Muscle of leg (tissue), 11 donors: ENCODE results near the gene PGLYRP3. TPM values are rescaled to one million over a fixed set of nuclear protein-coding genes. Genes with fewer than 3 reads are reported as not detected.

Experiments used
- DNase-seq: peaks from one replicate; pipeline ENCODE4 v3.0.0; 2013
- H3K27ac ChIP-seq: one replicate; pipeline ENCODE4 v1.5.1; 2013; ENCODE audit warnings: mild to moderate bottlenecking, low read length, control low read depth
- H3K27me3 ChIP-seq: one replicate; pipeline ENCODE4 v1.6.1; 2013; ENCODE audit warnings: low read length; ENCODE audit not compliant: control insufficient read depth, insufficient read depth
- H3K36me3 ChIP-seq: one replicate; pipeline ENCODE4 v1.6.1; 2013; ENCODE audit warnings: low read length; ENCODE audit not compliant: control insufficient read depth, insufficient read depth
- H3K4me1 ChIP-seq: one replicate; pipeline ENCODE4 v1.6.1; 2013; ENCODE audit warnings: low read length; ENCODE audit not compliant: control insufficient read depth, insufficient read depth
- H3K4me3 ChIP-seq: one replicate; pipeline ENCODE4 v1.5.1; 2013; ENCODE audit warnings: low read length, control low read depth
- H3K9me3 ChIP-seq: replicated peaks from 2 replicates; pipeline ENCODE4 v1.6.1; 2013; ENCODE audit warnings: low read depth, low read length; ENCODE audit not compliant: control insufficient read depth
- WGBS: methylation state at CpG from one replicate; pipeline ENCODE4 v1.1.5; 2013; ENCODE audit warnings: missing lambda C conversion rate; ENCODE audit not compliant: insufficient coverage; 5-methylcytosine and 5-hydroxymethylcytosine counted together
- polyA plus RNA-seq, 8 donors: library from polyadenylated mRNA; unstranded; fragments of 120-200 nt; gene quantifications; one replicate each; pipeline versions ENCODE4 v1.2.1 to v1.2.3, GENCODE V29; 2013; ENCODE audit warnings: inconsistent platforms in 1 of 8, low replicate concordance in 1 of 8; ENCODE audit not compliant: insufficient read length in 8 of 8, insufficient read depth in 1 of 8
- total RNA-seq: library from RNA; stranded (reverse); fragments of 120-200 nt; gene quantifications from one replicate; pipeline ENCODE4 v1.2.4, GENCODE V29; 2013

PGLYRP3 gene
- total and polyA plus RNA-seq, 9 donors, result 0.56 TPM; not detected in 8

DNA sequence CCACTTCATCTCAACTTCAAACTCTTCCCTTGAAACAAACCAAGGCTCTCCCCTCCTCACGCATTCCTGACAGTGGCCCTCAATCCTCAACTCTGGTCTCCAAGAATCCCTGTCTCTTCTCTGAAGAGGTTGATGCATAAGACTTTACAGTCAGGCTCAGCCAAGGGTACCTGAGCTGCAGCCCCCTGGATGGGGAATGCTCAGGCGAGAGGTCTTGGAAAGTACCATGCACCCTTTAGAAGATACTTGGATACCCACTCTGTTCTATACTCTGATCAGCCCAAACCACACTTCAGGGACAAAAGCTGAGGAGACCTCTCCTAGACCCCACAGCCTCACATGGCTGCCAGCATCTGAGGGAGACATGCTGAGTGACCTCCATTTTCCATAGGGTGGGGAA is 536 bp upstream of the PGLYRP3 start:
- Histone ChIP-seq H3K9me3 (no peaks in the 10 kb centered on the region), H3K4me1 (no peaks in the 10 kb centered on the region), H3K27me3 (no peaks in the 10 kb centered on the region), H3K4me3 (no peak overlapping the region), H3K27ac (no peak overlapping the region), H3K36me3 (no peaks in the 10 kb centered on the region)
- WGBS, result 100% methylated on average over 1 of the region's 2 CpGs
- DNase-seq, result no peak

DNA sequence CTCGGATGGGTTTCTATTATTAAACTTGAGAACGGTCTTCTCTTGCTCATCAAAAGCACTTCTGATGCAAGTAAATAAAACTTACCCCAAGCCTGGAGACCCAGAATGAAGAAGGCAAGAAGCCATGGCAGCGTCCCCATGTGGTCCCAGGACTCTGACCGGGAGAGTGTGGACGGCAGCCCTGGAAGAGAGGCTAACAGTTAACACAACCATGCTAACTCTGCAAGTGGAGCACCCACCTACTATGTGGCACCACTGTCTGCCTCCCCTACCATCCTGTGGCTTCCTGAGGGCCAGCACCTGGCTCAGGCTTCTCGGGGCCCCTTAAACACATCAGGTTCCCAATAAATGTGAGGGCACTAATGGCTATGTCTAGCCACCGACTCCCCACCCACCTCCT is 2.2 kb downstream of the PGLYRP3 start:
- H3K27ac ChIP-seq, result no peak overlapping the region
- H3K9me3 ChIP-seq, result no peaks in the 10 kb centered on the region
- H3K36me3 ChIP-seq, result no peaks in the 10 kb centered on the region
- 64% methylated on average over 5 of the region's 7 CpGs for WGBS
- DNase-seq, result no peak
- peaks cover 3% of the 10 kb centered on the region for H3K27me3 ChIP-seq
- H3K4me1 ChIP-seq, result no peaks in the 10 kb centered on the region
- no peak overlapping the region for H3K4me3 ChIP-seq

DNA sequence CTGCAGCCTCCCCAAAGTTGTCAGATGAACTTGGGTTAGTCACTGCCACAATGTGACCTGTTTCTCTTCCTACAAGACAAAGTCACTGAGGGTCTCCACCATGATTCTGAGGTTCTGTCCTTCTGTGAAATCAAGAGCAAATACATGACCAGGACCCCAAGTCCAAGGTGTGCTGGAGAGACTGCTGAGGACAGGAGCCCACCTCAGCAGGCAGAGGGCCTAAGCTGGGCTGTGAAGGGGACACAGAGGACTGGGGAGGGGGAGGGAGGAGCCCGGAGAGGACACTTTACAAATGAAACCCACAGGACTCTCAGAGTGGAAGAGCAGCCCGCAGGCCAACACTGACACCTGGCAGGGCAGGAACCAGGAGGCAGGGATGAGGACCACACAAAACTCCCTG is 3.3 kb downstream of the PGLYRP3 start:
- Histone ChIP-seq H3K9me3 (no peaks in the 10 kb centered on the region), H3K4me3 (no peak overlapping the region), H3K27me3 (peaks cover 3% of the 10 kb centered on the region), H3K27ac (no peak overlapping the region), H3K4me1 (no peaks in the 10 kb centered on the region), H3K36me3 (no peaks in the 10 kb centered on the region)
- WGBS, result 63% methylated on average over 1 of the region's 2 CpGs
- DNase-seq, result no peak

DNA sequence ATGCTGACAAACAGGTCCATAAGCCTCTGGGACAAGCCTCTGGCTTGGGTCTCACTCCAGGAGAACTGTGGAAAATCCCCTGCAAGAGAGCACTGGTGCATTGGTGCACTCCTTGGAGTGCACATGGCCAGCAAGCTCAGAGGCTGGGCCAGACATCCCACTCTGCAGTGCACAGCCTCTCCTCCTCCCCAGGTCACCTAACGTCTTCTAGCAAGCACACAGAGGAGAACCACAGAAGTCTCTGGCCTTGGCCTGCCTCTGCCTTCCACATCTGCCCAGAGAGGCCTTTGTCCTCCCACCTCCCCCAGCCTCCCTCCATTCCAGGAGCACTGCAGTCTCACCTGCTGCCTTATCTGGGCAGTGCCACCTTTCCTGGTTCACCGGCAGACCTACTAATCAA is 4.2 kb downstream of the PGLYRP3 start:
- H3K4me3 ChIP-seq, result no peak overlapping the region
- H3K36me3 ChIP-seq, result no peaks in the 10 kb centered on the region
- DNase-seq, result no peak
- no peak overlapping the region for H3K27ac ChIP-seq
- no peaks in the 10 kb centered on the region for H3K4me1 ChIP-seq
- H3K9me3 ChIP-seq, result no peaks in the 10 kb centered on the region
- H3K27me3 ChIP-seq, result peaks cover 3% of the 10 kb centered on the region
- 77% methylated on average over 2 of the region's 2 CpGs for WGBS

DNA sequence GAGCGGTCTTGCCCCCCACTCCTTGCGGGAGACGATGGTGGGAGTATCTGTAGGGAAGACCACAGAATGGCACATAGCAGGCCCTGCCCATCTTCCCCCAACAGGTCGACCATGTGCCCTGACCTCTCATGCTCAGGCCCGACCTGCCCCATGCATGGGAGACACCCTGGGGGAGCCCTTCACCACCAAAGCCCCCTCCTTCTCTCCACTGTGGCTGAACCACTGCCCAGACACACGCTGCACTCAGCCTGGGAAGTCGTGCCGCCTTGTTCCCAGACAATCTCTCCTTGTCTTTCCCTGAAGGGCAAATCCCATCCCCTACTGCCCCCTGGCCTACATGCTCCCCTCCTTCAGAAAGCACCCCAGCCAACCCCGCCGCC is 5.5 kb downstream of the PGLYRP3 start:
- 78% methylated on average over 7 of the region's 10 CpGs for WGBS
- H3K27me3 ChIP-seq, result peaks cover 3% of the 10 kb centered on the region
- no peaks in the 10 kb centered on the region for H3K9me3 ChIP-seq
- no peaks in the 10 kb centered on the region for H3K36me3 ChIP-seq
- DNase-seq, result no peak
- no peaks in the 10 kb centered on the region for H3K4me1 ChIP-seq
- H3K27ac ChIP-seq, result no peak overlapping the region
- H3K4me3 ChIP-seq, result no peak overlapping the region

DNA sequence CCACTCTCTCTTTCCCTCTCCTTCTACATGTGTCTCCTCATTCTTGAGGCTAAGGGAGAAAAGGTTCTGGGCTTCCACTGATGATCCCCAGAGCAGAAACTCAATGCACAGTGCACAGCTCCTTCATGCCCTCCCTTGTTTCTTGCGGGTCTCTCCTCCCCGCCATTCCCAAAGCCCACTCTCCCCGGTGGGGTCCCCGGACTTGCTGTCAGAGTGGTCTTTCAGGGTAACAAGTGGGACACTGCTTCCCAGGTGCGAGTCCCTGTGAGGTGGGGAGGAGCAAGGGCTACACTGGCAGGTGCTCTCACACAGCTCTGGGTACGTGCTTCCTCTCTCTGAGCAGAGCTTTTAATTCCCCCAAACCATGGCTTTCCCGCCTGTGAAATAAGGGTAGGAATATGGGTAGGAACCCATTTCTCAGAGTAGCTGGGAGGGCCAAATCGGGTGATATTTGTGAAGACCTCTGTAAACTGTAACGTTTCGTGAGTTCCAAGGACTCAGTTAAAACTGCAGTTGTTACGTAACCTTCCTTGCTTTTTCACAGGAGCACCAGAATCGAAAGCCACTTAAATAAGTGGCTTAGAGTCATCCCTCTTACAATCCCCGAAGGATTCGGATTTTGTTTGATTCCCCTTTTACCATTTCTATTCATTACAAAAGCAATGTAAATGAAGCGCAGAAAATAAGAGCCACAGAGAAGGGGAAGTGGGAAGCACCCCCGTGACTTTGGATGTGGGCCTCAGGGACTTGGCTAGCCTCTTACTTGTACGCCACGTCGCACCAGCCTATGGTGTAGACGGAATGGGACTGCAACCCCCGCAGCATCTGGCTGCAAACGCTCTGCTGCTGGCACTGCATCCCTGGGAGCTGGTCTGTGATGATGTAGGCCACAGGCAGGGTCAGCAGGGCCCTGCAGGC is 6.2 kb downstream of the PGLYRP3 start:
- WGBS, result 89% methylated on average over 15 of the region's 22 CpGs
- DNase-seq, result no peak
- Histone ChIP-seq H3K9me3 (no peaks in the 10 kb centered on the region), H3K27ac (no peak overlapping the region), H3K27me3 (peaks cover 3% of the 10 kb centered on the region), H3K36me3 (no peaks in the 10 kb centered on the region), H3K4me3 (no peak overlapping the region), H3K4me1 (no peaks in the 10 kb centered on the region)

DNA sequence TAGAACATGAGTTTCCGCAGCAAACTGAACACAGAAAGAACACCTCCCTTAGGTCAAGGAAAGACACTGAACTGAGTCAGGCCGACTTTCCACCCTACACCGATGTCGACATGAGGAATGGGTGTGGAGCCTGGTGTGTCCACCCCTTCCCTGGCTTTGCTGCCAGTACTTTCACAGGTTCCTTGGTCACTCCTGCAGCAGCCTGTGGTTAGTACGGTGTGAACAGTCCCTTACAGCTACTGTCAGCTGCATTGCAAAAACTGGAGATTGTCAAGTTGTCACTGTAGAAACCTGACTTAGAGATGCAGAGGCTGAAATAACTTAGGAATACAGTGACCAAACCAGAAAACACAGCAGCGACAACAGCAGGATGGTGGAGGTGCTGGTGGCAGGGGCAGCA is 7.1 kb downstream of the PGLYRP3 start:
- no peaks in the 10 kb centered on the region for H3K36me3 ChIP-seq
- no peak overlapping the region for H3K27ac ChIP-seq
- no peak for DNase-seq
- H3K4me3 ChIP-seq, result no peak overlapping the region
- no peaks in the 10 kb centered on the region for H3K4me1 ChIP-seq
- WGBS, result 75% methylated on average over 3 of the region's 6 CpGs
- H3K9me3 ChIP-seq, result no peaks in the 10 kb centered on the region
- H3K27me3 ChIP-seq, result peaks cover 3% of the 10 kb centered on the region

DNA sequence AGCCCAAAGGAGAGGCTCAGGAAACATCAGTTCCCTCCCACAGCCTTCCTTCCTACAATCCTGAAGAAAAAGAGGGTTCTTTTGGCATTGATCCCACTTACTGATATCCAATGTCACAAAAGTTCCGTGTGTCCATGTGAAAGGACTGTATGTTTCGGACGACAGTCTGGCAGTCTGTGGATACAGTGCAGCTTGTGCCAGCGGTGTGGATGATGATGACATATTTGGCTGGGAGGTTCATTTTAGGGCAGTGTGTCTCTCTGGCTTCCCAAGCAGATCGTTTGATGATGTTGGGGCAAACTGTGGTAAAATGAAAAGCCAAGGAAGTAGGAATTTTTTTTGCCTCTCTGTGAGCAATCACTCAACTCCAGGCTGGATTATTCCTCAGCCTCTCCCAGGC is 10.4 kb downstream of the PGLYRP3 start:
- WGBS, result 83% methylated on average over 3 of the region's 5 CpGs
- Histone ChIP-seq H3K4me3 (no peak overlapping the region), H3K4me1 (no peaks in the 10 kb centered on the region), H3K27me3 (peaks cover 3% of the 10 kb centered on the region), H3K27ac (no peak overlapping the region), H3K9me3 (no peaks in the 10 kb centered on the region), H3K36me3 (no peaks in the 10 kb centered on the region)
- no peak for DNase-seq

DNA sequence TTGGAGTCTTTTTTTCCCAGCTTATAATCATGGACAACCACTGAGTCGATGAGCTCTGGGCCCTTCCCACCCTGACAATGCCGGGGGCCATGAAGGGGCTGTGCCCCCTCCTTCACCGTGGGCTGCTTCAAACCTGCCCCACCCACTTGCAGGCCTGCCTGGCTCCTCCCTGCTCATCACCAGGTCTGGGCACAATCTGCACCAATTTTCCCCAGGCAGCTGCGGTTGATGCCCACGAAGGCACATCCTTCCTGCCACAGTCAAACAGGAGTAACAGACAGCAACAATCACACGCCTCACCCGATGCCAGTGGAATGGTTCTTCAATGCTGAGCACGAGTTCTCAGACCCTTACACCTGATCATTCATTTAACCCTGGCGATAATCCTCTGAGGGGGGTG is 18.9 kb downstream of the PGLYRP3 start:
- Histone ChIP-seq H3K4me3 (no peak overlapping the region), H3K9me3 (no peaks in the 10 kb centered on the region), H3K27me3 (peaks cover 2% of the 10 kb centered on the region), H3K4me1 (no peaks in the 10 kb centered on the region), H3K36me3 (no peaks in the 10 kb centered on the region), H3K27ac (no peak overlapping the region)
- DNase-seq, result no peak
- 82% methylated on average over 5 of the region's 9 CpGs for WGBS

DNA sequence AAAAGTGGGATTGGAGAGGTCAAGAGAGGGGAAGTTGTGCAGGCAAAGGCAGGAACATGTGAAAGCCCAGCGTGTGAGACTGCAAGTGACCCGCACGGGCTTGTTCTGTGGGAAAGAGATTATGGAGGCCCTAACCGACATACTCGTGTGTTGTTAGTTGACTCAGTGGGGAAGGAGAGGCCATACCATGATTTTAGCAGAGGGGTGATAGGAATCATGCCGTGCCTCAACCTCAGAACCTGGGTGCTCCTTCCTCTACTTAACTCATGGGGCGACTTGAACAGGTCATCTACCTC is 19.3 kb downstream of the PGLYRP3 start:
- Histone ChIP-seq H3K27me3 (peaks cover 2% of the 10 kb centered on the region), H3K4me3 (no peak overlapping the region), H3K27ac (no peak overlapping the region), H3K9me3 (no peaks in the 10 kb centered on the region), H3K36me3 (no peaks in the 10 kb centered on the region), H3K4me1 (no peaks in the 10 kb centered on the region)
- no peak for DNase-seq
- WGBS, result 75% methylated on average over 4 of the region's 7 CpGs
